Natural killer cell (primary cell): ENCODE measurements around the gene ST6GALNAC6. TPM values are rescaled to one million over a fixed set of nuclear protein-coding genes. Genes with fewer than 3 reads are reported as not detected.
A peak's percentile ranks its signal among the peaks of the same experiment; 100 is the strongest.
"Not testable (repeated sequence)": the region's sequence is repeated elsewhere in the genome, so short reads cannot be mapped to it uniquely, and the experiment has no call there.

Source experiments
- ATAC-seq, 3 donors: fragments of 150-1000 bp in 2 of 3; fragments of 200-7000 bp in 1 of 3; cut with Tn5 transposase; 1 replicate in 1 of 3; 2 replicates in 2 of 3; pipeline ENCODE4 v1.10.0; 2021; ENCODE audit warnings: mild to moderate bottlenecking in 2 of 3, moderate library complexity in 2 of 3
- DNase-seq, 2 donors: peaks; one replicate each; pipeline versions ENCODE4 v3.0.0 to v3.0.0-alpha.2; 2013 to 2021; ENCODE audit warnings: mixed read lengths in 1 of 2
- H3K27ac ChIP-seq: one replicate; pipeline ENCODE4 v1.5.1; 2013; ENCODE audit warnings: mild to moderate bottlenecking, low read length
- H3K27me3 ChIP-seq: one replicate; pipeline ENCODE4 v1.6.1; 2013; ENCODE audit warnings: low read length; ENCODE audit not compliant: control insufficient read depth, insufficient read depth
- H3K36me3 ChIP-seq: one replicate; pipeline ENCODE4 v1.6.1; 2013; ENCODE audit warnings: low read length; ENCODE audit not compliant: control insufficient read depth, insufficient read depth
- H3K4me1 ChIP-seq: one replicate; pipeline ENCODE4 v1.6.1; 2013; ENCODE audit warnings: low read length; ENCODE audit not compliant: control insufficient read depth, insufficient read depth
- H3K4me3 ChIP-seq: one replicate; pipeline ENCODE4 v1.5.1; 2013; ENCODE audit warnings: low read length
- H3K9me3 ChIP-seq: one replicate; pipeline ENCODE4 v1.6.1; 2013; ENCODE audit warnings: low read length; ENCODE audit not compliant: control insufficient read depth, insufficient read depth
- H3K27ac Mint-ChIP-seq, 2 donors: one replicate each; pipeline ENCODE4 v1.8.0; 2022; ENCODE audit warnings: mild to moderate bottlenecking in 2 of 2, mixed read lengths in 2 of 2, moderate library complexity in 1 of 2
- H3K27me3 Mint-ChIP-seq, 2 donors: one replicate each; pipeline ENCODE4 v1.8.0; 2022; ENCODE audit warnings: low read depth in 2 of 2, mixed read lengths in 2 of 2
- H3K36me3 Mint-ChIP-seq: one replicate; pipeline ENCODE4 v1.8.0; 2022; ENCODE audit warnings: mixed read lengths
- H3K4me1 Mint-ChIP-seq, 2 donors: one replicate each; pipeline ENCODE4 v1.8.0; 2022; ENCODE audit warnings: mixed read lengths in 2 of 2
- H3K4me3 Mint-ChIP-seq: one replicate; pipeline ENCODE4 v1.8.0; 2022; ENCODE audit warnings: mild to moderate bottlenecking, moderate library complexity, mixed read lengths
- H3K9me3 Mint-ChIP-seq, 2 donors: one replicate each; pipeline ENCODE4 v1.8.0; 2022; ENCODE audit warnings: mixed read lengths in 2 of 2
- WGBS: methylation state at CpG from one replicate; pipeline ENCODE4 v1.1.7; 2013; ENCODE audit warnings: missing lambda C conversion rate; ENCODE audit not compliant: insufficient coverage; 5-methylcytosine and 5-hydroxymethylcytosine counted together
- intact Hi-C: fragments of 100-400 bp; cut with micrococcal nuclease; formaldehyde crosslinking; loops from one replicate; pipeline ENCODE4 v1.14.2; 2022
- total RNA-seq, 4 donors: library from RNA; stranded (reverse); fragments of 120-200 nt in 1 of 4; gene quantifications; one replicate each; pipeline versions ENCODE4 v1.2.3 to v1.2.4, GENCODE V29; 2013 to 2022
- TF ChIP-seq, protein P1 (sequence below): fragments of 200-600 bp; IDR thresholded peaks from one replicate; pipeline ENCODE4 v1.8.0; 2022; ENCODE audit warnings: antibody characterized with exemption

Gene ST6GALNAC6
- total RNA-seq, 3 donors from 2014 or later (not counting 1 experiment from before 2014, with no cell fraction given) = 120 to 148 (median 127) TPM

DNA sequence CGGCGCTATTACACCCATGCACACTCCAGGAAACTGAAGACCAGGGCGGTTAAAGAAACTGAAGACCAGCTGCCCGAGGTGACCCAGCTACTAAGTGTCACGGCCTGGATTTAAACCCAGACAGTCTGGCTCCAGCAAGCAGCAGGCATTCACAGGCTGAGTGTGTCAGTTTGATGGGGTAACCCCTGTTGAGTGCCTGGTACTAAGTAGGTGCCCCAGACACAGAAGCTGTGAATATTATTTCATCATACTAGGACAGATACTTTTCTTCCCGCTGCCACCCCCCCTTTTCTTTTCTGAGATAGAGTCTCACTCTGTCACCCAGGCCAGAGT is 52.3 kb downstream of the ST6GALNAC6 start:
- Mint-ChIP-seq H3K4me1 (peaks cover 8 to 21% of the 10 kb centered on the region in 2 donors), H3K27me3 (no peaks in the 10 kb centered on the region), H3K4me3 (no peak overlapping the region), H3K9me3 (peaks cover 0 to 8% of the 10 kb centered on the region in 2 donors), H3K27ac (peak overlapping the region; percentile 14 to 22), H3K36me3 (peaks cover 9% of the 10 kb centered on the region)
- Histone ChIP-seq H3K36me3 (no peaks in the 10 kb centered on the region), H3K27me3 (no peaks in the 10 kb centered on the region), H3K4me1 (peaks cover 6% of the 10 kb centered on the region), H3K9me3 (peaks cover 14% of the 10 kb centered on the region), H3K4me3 (no peak overlapping the region), H3K27ac (no peak overlapping the region)
- TF ChIP-seq, protein P1, sequence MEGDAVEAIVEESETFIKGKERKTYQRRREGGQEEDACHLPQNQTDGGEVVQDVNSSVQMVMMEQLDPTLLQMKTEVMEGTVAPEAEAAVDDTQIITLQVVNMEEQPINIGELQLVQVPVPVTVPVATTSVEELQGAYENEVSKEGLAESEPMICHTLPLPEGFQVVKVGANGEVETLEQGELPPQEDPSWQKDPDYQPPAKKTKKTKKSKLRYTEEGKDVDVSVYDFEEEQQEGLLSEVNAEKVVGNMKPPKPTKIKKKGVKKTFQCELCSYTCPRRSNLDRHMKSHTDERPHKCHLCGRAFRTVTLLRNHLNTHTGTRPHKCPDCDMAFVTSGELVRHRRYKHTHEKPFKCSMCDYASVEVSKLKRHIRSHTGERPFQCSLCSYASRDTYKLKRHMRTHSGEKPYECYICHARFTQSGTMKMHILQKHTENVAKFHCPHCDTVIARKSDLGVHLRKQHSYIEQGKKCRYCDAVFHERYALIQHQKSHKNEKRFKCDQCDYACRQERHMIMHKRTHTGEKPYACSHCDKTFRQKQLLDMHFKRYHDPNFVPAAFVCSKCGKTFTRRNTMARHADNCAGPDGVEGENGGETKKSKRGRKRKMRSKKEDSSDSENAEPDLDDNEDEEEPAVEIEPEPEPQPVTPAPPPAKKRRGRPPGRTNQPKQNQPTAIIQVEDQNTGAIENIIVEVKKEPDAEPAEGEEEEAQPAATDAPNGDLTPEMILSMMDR = no peak
- ATAC-seq = peak; percentile 59 to 83 (median 80)
- WGBS = 57% methylated on average over 6 of the region's 6 CpGs
- DNase-seq = no peak
- intact Hi-C loops = no loop called here

DNA sequence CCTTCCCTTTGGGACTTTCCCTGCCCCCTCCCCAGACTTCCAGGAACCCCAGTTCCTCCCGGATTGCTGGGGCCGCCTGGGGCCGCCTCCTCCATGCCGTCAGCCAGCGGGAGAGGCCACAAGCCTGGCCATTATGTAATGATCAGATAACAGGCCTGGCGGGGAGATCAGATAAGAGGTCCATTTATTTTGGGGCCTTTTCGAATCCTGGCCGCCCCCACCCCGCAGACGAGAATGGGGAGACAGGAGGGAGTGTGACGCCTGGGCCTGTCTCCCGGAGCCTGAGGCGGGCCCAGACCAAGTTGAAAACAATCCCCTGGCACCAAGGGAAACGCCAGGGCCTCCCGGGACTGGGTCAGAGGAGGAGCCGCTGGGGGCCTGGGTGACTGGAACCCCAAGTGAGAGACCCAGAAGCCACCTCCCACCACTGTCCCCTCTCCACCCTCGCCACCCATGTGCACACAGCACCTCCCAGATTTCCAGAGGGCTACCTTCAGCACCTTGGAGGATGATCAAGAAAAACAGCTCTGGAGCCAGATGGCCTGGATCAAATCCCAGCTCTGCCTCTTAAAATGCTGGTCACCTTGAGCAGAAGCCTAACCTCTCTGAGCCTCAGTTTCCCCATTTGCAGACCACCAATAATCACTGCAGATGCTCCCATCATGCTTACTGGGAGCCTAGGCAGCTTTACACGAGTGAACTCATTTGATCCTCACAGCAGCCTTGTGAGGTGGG is 52.8 kb downstream of the ST6GALNAC6 start:
- peak overlapping the region; percentile 14 to 22 for H3K27ac Mint-ChIP-seq
- no peak for ATAC-seq
- no peak overlapping the region for H3K4me3 Mint-ChIP-seq
- no peak overlapping the region for H3K4me3 ChIP-seq
- 89% methylated on average over 18 of the region's 18 CpGs for WGBS
- H3K9me3 ChIP-seq = peaks cover 14% of the 10 kb centered on the region
- peaks cover 3% of the 10 kb centered on the region for H3K36me3 ChIP-seq
- H3K27me3 ChIP-seq = no peaks in the 10 kb centered on the region
- peaks cover 0 to 8% of the 10 kb centered on the region in 2 donors for H3K9me3 Mint-ChIP-seq
- H3K4me1 Mint-ChIP-seq = peaks cover 3 to 15% of the 10 kb centered on the region in 2 donors
- H3K27me3 Mint-ChIP-seq = no peaks in the 10 kb centered on the region
- peaks cover 5% of the 10 kb centered on the region for H3K4me1 ChIP-seq
- TF ChIP-seq, protein P1 = no peak
- peaks cover 9% of the 10 kb centered on the region for H3K36me3 Mint-ChIP-seq
- H3K27ac ChIP-seq = no peak overlapping the region
- intact Hi-C loops = no loop called here
- no peak for DNase-seq

DNA sequence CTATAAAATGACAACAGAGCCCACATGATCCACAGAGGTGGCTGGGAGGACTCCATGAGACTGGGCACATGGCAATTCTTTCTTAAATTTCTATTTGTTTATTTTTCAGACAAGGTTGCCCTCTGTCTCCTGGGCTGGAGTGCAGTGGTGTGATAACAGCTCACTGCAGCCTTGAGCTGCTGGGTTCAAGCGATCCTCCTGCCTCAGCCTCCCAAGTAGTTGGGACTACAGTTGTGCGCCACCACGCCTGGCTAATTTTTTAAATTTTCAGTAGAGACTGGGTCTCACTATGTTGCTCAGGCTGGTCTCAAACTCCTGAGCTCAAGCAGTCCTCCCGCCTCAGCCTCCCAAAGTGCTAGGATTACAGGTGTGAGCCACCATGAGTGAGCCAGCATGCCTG is 53.8 kb downstream of the ST6GALNAC6 start:
- H3K4me1 ChIP-seq, ATAC-seq, H3K36me3 ChIP-seq, H3K27me3 Mint-ChIP-seq, intact Hi-C loops, H3K9me3 Mint-ChIP-seq, DNase-seq, H3K4me3 Mint-ChIP-seq, H3K4me3 ChIP-seq, H3K36me3 Mint-ChIP-seq, H3K27ac Mint-ChIP-seq, H3K27me3 ChIP-seq, H3K27ac ChIP-seq: not testable (repeated sequence)
- H3K9me3 ChIP-seq = peaks cover 14% of the 10 kb centered on the region
- 96% methylated on average over 4 of the region's 4 CpGs for WGBS
- H3K4me1 Mint-ChIP-seq = peaks cover 0 to 12% of the 10 kb centered on the region in 2 donors

DNA sequence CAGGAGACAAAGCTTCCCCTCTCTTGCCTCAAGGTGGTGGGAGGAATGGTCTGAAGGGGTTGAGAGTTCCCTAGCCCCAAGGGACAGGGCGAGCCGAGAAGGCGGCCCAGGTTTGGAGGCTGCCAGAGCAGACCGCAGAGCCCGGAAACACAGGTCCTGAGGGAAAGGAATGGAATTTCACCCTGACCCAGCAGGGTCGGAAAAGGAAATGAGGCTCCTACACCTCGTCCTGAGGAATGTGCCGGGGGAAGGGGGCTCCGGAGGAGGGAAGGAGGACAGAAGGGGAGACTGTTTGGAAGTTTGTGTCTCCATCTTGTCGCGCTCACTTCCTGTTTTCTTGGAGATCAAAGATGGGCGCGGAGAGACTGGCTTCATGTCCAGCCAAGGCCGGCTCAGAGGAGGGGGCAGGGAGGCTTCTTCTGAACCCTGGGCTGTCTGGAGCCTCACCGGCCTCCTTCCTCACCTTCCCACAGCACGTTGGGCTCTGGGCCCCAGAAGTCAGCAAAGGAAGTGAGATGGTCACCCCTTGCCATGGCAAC is 54.5 kb downstream of the ST6GALNAC6 start:
- Histone ChIP-seq H3K4me1 (peaks cover 5% of the 10 kb centered on the region), H3K9me3 (peaks cover 13% of the 10 kb centered on the region), H3K27ac (no peak overlapping the region), H3K36me3 (peaks cover 4% of the 10 kb centered on the region), H3K27me3 (no peaks in the 10 kb centered on the region), H3K4me3 (no peak overlapping the region)
- intact Hi-C loops = no loop called here
- peaks cover 0 to 8% of the 10 kb centered on the region in 2 donors for H3K9me3 Mint-ChIP-seq
- DNase-seq = no peak
- peaks cover 9% of the 10 kb centered on the region for H3K36me3 Mint-ChIP-seq
- TF ChIP-seq, protein P1 = no peak
- ATAC-seq = no peak
- H3K4me1 Mint-ChIP-seq = peaks cover 0 to 12% of the 10 kb centered on the region in 2 donors
- 97% methylated on average over 14 of the region's 16 CpGs for WGBS
- no peak overlapping the region for H3K4me3 Mint-ChIP-seq
- no peak overlapping the region for H3K27ac Mint-ChIP-seq
- H3K27me3 Mint-ChIP-seq = no peaks in the 10 kb centered on the region
